SU-DHL-6 (cell line): Measurements from ENCODE around the gene GAREM1.

Experiments used
- H2AFZ ChIP-seq: fragments of 200-600 bp; sonication (generic); 2 replicates; pipeline ENCODE4 v1.6.1; 2014; ENCODE audit warnings: low read depth, mild to moderate bottlenecking, moderate library complexity, mixed read lengths, antibody characterized with exemption, low read length; ENCODE audit not compliant: severe bottlenecking
- H3F3A ChIP-seq: fragments of 200-600 bp; shearing (Covaris generic); 2 replicates; pipeline ENCODE4 v1.6.0; 2016; ENCODE audit warnings: antibody characterized with exemption, mild to moderate bottlenecking; ENCODE audit not compliant: insufficient read depth
- H3K27ac ChIP-seq: fragments of 200-600 bp; sonication (generic); 2 replicates; pipeline ENCODE4 v1.5.1; 2016; ENCODE audit warnings: low read depth, mild to moderate bottlenecking, low read length, moderate library complexity, mixed read lengths
- H3K27me3 ChIP-seq: fragments of 200-600 bp; sonication (generic), shearing (Covaris generic); 2 replicates; pipeline ENCODE4 v1.6.0; 2014; ENCODE audit warnings: mild to moderate bottlenecking, low read length
- H3K36me3 ChIP-seq: fragments of 200-600 bp; sonication (generic); 2 replicates; pipeline ENCODE4 v1.6.1; 2014; ENCODE audit warnings: mild to moderate bottlenecking, low read length, mixed read lengths
- H3K4me2 ChIP-seq: fragments of 300-600, 200-600 bp; shearing (Covaris generic), sonication (generic); 2 replicates; pipeline ENCODE4 v1.6.0; 2014; ENCODE audit warnings: low read length, low read depth, mild to moderate bottlenecking; ENCODE audit not compliant: poor library complexity, severe bottlenecking
- H3K4me3 ChIP-seq: fragments of 200-600 bp; sonication (generic); 2 replicates; pipeline ENCODE4 v1.5.1; 2014; ENCODE audit warnings: antibody characterized with exemption, low read length, mild to moderate bottlenecking, mixed read lengths; ENCODE audit not compliant: insufficient read depth, poor library complexity, severe bottlenecking
- H3K79me2 ChIP-seq: fragments of 200-600 bp; sonication (generic); 2 replicates; pipeline ENCODE4 v1.6.1; 2014; ENCODE audit warnings: mild to moderate bottlenecking, low read length, moderate library complexity; ENCODE audit not compliant: insufficient read depth
- H3K9ac ChIP-seq: fragments of 200-600 bp; sonication (generic); 2 replicates; pipeline ENCODE4 v1.7.0; 2014; ENCODE audit warnings: mild to moderate bottlenecking, low read length
- H3K9me2 ChIP-seq: fragments of 200-600 bp; sonication (generic); replicated peaks from 2 replicates; pipeline ENCODE4 v1.6.1; 2014; ENCODE audit warnings: low read length; ENCODE audit not compliant: insufficient read depth
- H3K9me3 ChIP-seq: fragments of 200-600 bp; sonication (generic); 2 replicates; pipeline ENCODE4 v1.6.1; 2014; ENCODE audit warnings: low read length, mixed read lengths; ENCODE audit not compliant: insufficient read depth
- H4K20me1 ChIP-seq: fragments of 200-600 bp; sonication (generic); 2 replicates; pipeline ENCODE4 v1.6.1; 2014; ENCODE audit warnings: low read depth, mild to moderate bottlenecking, antibody characterized with exemption, low read length, moderate library complexity, mixed read lengths
- EZH2phosphoT487 ChIP-seq: fragments of 200-600 bp; sonication (generic), shearing (Covaris generic); conservative IDR thresholded peaks from 2 replicates; pipeline ENCODE4 v1.6.1; 2018; ENCODE audit warnings: mild to moderate bottlenecking, antibody characterized with exemption, low read length, moderate library complexity, mixed read lengths
- TF ChIP-seq, protein P1 (sequence below): fragments of 200-600 bp; sonication (generic); IDR thresholded peaks from one replicate; pipeline ENCODE4 v1.5.1; 2017; ENCODE audit warnings: antibody characterized with exemption, mild to moderate bottlenecking, low read length, moderate library complexity; ENCODE audit not compliant: insufficient read depth, poor library complexity, severe bottlenecking

The GAREM1 gene

DNA sequence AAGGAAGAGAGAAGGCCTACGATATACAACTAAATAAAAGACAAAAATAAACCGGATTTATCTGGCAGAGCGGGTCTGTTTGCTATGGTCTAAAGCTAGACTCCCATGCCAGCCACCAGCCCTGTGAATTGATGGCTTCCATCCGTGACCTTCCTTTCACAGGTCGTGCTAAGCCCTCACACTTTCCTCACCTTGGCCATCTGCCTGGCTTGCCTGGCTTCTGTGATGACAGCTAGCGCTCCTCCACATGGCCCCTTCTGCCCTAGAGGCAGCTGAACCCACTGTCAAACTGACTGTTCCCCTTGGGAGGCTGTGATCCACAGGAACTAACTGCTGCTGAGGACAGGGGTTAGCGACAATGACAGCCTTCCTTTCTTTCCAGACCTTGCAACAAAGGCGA, 32.5 kb downstream of the GAREM1 start:
- Histone ChIP-seq H3K27ac (no peak overlapping the region), H3K79me2 (no peaks in the 10 kb centered on the region), H3K4me3 (no peak overlapping the region), H3K9me3 (no peaks in the 10 kb centered on the region), H2AFZ (no peak overlapping the region), H3K36me3 (no peaks in the 10 kb centered on the region), H3K9me2 (no peaks in the 10 kb centered on the region), H4K20me1 (no peaks in the 10 kb centered on the region), H3K4me2 (no peak overlapping the region), H3K27me3 (no peaks in the 10 kb centered on the region), H3K9ac (no peak overlapping the region), H3F3A (no peaks in the 10 kb centered on the region)
- TF ChIP-seq, protein P1, sequence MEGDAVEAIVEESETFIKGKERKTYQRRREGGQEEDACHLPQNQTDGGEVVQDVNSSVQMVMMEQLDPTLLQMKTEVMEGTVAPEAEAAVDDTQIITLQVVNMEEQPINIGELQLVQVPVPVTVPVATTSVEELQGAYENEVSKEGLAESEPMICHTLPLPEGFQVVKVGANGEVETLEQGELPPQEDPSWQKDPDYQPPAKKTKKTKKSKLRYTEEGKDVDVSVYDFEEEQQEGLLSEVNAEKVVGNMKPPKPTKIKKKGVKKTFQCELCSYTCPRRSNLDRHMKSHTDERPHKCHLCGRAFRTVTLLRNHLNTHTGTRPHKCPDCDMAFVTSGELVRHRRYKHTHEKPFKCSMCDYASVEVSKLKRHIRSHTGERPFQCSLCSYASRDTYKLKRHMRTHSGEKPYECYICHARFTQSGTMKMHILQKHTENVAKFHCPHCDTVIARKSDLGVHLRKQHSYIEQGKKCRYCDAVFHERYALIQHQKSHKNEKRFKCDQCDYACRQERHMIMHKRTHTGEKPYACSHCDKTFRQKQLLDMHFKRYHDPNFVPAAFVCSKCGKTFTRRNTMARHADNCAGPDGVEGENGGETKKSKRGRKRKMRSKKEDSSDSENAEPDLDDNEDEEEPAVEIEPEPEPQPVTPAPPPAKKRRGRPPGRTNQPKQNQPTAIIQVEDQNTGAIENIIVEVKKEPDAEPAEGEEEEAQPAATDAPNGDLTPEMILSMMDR = no peak
- TF ChIP-seq EZH2phosphoT487 = no peak

DNA sequence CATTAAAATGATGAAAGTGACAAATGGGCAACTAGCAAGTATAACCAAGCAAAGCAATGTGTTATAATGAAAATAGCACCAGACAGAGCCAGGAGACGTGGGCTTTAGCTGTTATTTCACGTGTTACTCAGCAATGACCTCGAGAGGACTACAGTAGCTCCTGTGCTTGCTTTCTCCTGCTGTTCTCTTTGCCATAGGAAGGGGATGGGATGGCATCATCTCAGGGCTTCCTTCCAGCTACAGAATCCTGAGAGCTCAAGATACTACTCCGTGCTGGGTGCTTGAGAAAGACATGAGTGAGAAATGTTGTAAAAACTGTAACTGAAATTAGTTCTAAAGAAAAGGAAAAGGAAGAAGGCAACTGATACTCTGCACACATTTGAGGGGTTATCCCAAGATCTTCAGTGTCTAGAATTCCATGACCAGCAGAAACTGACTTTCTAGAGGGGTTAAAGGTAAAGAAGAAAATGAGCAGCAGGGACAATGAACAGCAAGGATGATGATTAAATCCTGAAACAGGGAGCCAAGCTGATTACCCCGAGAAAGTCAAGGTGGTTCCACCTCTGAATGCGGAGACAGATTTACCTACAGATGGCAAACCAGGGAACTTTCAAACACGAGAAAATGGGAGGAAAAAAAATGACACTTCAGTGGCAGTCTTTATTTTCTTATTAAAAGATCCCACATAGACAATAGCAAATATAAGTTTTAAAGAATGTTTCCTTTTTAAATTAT, 33.4 kb downstream of the GAREM1 start:
- no peak overlapping the region for H3K4me3 ChIP-seq
- no peaks in the 10 kb centered on the region for H3K9me3 ChIP-seq
- H3K27me3 ChIP-seq = no peaks in the 10 kb centered on the region
- H2AFZ ChIP-seq = no peak overlapping the region
- no peak overlapping the region for H3K4me2 ChIP-seq
- H3F3A ChIP-seq = no peaks in the 10 kb centered on the region
- TF ChIP-seq, protein P1 = no peak
- TF ChIP-seq EZH2phosphoT487 = no peak
- no peaks in the 10 kb centered on the region for H4K20me1 ChIP-seq
- no peak overlapping the region for H3K27ac ChIP-seq
- H3K9me2 ChIP-seq = no peaks in the 10 kb centered on the region
- H3K79me2 ChIP-seq = no peaks in the 10 kb centered on the region
- no peaks in the 10 kb centered on the region for H3K36me3 ChIP-seq
- H3K9ac ChIP-seq = no peak overlapping the region

DNA sequence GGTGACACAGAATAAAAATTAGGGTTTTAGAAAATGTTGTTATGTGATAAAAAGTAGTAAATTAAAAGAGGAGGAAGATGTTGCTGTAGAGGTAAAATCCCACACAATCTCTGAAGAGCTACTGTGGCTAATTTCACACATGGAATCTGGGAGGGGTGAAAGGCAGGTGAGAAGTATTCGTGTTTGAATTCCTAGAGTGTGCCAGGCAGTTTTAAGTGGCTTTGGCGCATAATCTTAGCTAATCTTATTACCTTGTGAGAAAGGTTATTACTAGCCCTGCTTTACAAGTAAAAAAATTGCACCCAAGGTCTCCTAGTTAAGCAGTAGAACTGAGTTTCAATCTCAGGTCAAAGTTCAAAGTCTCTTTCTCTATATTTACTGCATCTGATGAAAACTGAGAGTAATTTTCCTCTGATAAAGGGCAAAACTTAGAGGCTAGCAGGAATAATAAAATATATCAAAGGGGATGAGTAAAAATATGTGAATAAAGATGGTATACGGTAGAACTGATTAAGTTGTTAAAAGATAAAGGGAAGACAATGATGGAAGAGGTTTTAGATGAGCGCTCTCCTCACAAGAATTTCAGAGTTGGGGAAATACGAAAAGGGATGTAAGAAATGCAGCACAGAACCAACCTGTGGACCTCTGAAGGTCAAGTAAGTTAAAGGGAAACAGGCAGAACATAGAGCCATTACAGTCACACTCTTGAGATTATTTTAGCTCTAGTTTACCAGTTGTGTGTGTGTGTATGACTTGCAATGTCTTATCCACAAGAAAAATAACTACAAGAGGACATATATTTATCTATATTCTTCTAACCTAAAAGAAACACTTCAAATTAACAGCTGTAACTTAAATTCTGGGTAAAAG, 34.8 kb downstream of the GAREM1 start:
- Histone ChIP-seq H3K9me3 (no peaks in the 10 kb centered on the region), H3K9me2 (no peaks in the 10 kb centered on the region), H3K79me2 (no peaks in the 10 kb centered on the region), H3K4me2 (no peak overlapping the region), H4K20me1 (no peaks in the 10 kb centered on the region), H3K9ac (no peak overlapping the region), H2AFZ (no peak overlapping the region), H3K36me3 (no peaks in the 10 kb centered on the region), H3K27me3 (no peaks in the 10 kb centered on the region), H3K4me3 (no peak overlapping the region), H3K27ac (no peak overlapping the region), H3F3A (no peaks in the 10 kb centered on the region)
- no peak for TF ChIP-seq EZH2phosphoT487
- TF ChIP-seq, protein P1 = no peak
